DND-41 (cell line): ENCODE measurements around the gene NENF.

Source experiments
- ATAC-seq: fragments of 200-7000 bp; cut with Tn5 transposase; 3 replicates; pipeline ENCODE4 v1.9.1; 2021; ENCODE audit warnings: low read depth; ENCODE audit not compliant: insufficient read depth
- DNase-seq: peaks from one replicate; pipeline ENCODE4 v3.0.0-alpha.2; 2020
- H2AFZ ChIP-seq: 2 replicates; pipeline ENCODE4 v1.6.0; 2012; ENCODE audit warnings: low read depth, low read length
- H3K27ac ChIP-seq: 2 replicates; pipeline ENCODE4 v1.5.1; 2012; ENCODE audit warnings: low read length, inconsistent platforms
- H3K27me3 ChIP-seq: fragments of 200-600 bp; sonication (generic); 2 replicates; pipeline ENCODE4 v1.6.0; 2012; ENCODE audit warnings: low read length, mild to moderate bottlenecking, inconsistent platforms; ENCODE audit not compliant: insufficient read depth, poor library complexity
- H3K36me3 ChIP-seq: 2 replicates; pipeline ENCODE4 v1.5.1; 2012; ENCODE audit warnings: low read length, inconsistent platforms; ENCODE audit not compliant: insufficient read depth
- H3K4me1 ChIP-seq: 2 replicates; pipeline ENCODE4 v1.5.1; 2012; ENCODE audit warnings: mild to moderate bottlenecking, low read length; ENCODE audit not compliant: insufficient read depth
- H3K4me2 ChIP-seq: 2 replicates; pipeline ENCODE4 v1.6.0; 2012; ENCODE audit warnings: mild to moderate bottlenecking, moderate library complexity, low read length, inconsistent platforms; ENCODE audit not compliant: insufficient read depth
- H3K4me3 ChIP-seq, 2 experiments: fragments of 200-600 bp in 1 of 2; shearing (Covaris generic) in 1 of 2; 2 replicates each; pipeline ENCODE4 v1.5.1; 2012 to 2016; ENCODE audit warnings: inconsistent platforms in 2 of 2, low read length in 2 of 2, mild to moderate bottlenecking in 2 of 2, low read depth in 1 of 2, moderate library complexity in 1 of 2
- H3K79me2 ChIP-seq: 2 replicates; pipeline ENCODE4 v1.6.0; 2012; ENCODE audit warnings: low read length, inconsistent platforms; ENCODE audit not compliant: insufficient read depth
- H3K9ac ChIP-seq: 2 replicates; pipeline ENCODE4 v1.6.0; 2012; ENCODE audit warnings: low read depth, mild to moderate bottlenecking, inconsistent platforms, low read length, moderate library complexity
- H3K9me3 ChIP-seq: 2 replicates; pipeline ENCODE4 v1.5.1; 2012; ENCODE audit warnings: low read length, moderate library complexity, mild to moderate bottlenecking, inconsistent platforms; ENCODE audit not compliant: insufficient read depth, severe bottlenecking
- H4K20me1 ChIP-seq: 2 replicates; pipeline ENCODE4 v1.6.0; 2012; ENCODE audit warnings: low read length; ENCODE audit not compliant: insufficient read depth
- CTCF ChIP-seq: IDR thresholded peaks from 2 replicates; pipeline ENCODE4 v1.5.1; 2012; ENCODE audit warnings: borderline replicate concordance, low read length, moderate library complexity, mild to moderate bottlenecking; ENCODE audit not compliant: poor library complexity, severe bottlenecking; ENCODE audit errors: extremely low read depth
- EZH2 ChIP-seq: IDR thresholded peaks from 3 replicates; pipeline ENCODE4 v1.6.1; 2012; ENCODE audit warnings: borderline replicate concordance, low read depth, mild to moderate bottlenecking, moderate library complexity, low read length, inconsistent platforms; ENCODE audit not compliant: severe bottlenecking

Gene NENF

GRCh38 chr1:212451416-212452322 lies 18.9 kb downstream of the NENF start:
- no peak overlapping the region for H3K4me2 ChIP-seq
- no peak overlapping the region for H3K27ac ChIP-seq

GRCh38 chr1:212452323-212453155 lies 19.8 kb downstream of the NENF start:
- Histone ChIP-seq H3K36me3 (no peaks in the 10 kb centered on the region), H3K79me2 (no peaks in the 10 kb centered on the region), H3K4me3 (no peak overlapping the region), H3K4me2 (no peak overlapping the region), H3K27me3 (no peaks in the 10 kb centered on the region), H4K20me1 (no peaks in the 10 kb centered on the region), H3K9me3 (no peaks in the 10 kb centered on the region), H3K9ac (no peak overlapping the region), H3K27ac (no peak overlapping the region), H3K4me1 (peaks cover 4% of the 10 kb centered on the region), H2AFZ (no peak overlapping the region)
- DNase-seq, result no peak
- TF ChIP-seq CTCF (no peak), EZH2 (no peak)
- ATAC-seq, result no peak

More at GRCh38 chr1:212451416-212452322, 18.9 kb downstream of the NENF start:
- H3K4me3 ChIP-seq, result no peak overlapping the region
- no peaks in the 10 kb centered on the region for H4K20me1 ChIP-seq
- ATAC-seq, result no peak
- peaks cover 4% of the 10 kb centered on the region for H3K4me1 ChIP-seq
- no peaks in the 10 kb centered on the region for H3K27me3 ChIP-seq
- no peaks in the 10 kb centered on the region for H3K79me2 ChIP-seq
- no peak overlapping the region for H3K9ac ChIP-seq
- H3K9me3 ChIP-seq, result no peaks in the 10 kb centered on the region
- 0 out of 2 replicates have a peak, but pooled peaks cover 3% of the 10 kb centered on the region for H3K36me3 ChIP-seq
- no peak overlapping the region for H2AFZ ChIP-seq
- no peak for DNase-seq
- TF ChIP-seq CTCF (no peak), EZH2 (no peak)

- Histone ChIP-seq H2AFZ (no peak overlapping the region), H3K4me2 (no peak overlapping the region), H3K9me3 (no peaks in the 10 kb centered on the region), H3K36me3 (no peaks in the 10 kb centered on the region), H3K27ac (no peak overlapping the region), H3K79me2 (no peaks in the 10 kb centered on the region), H4K20me1 (no peaks in the 10 kb centered on the region), H3K4me3 (no peak overlapping the region), H3K9ac (no peak overlapping the region), H3K4me1 (peaks cover 8% of the 10 kb centered on the region), H3K27me3 (no peaks in the 10 kb centered on the region)
- no peak for DNase-seq
- TF ChIP-seq EZH2, result no peak
- no peak for TF ChIP-seq CTCF
- ATAC-seq, result no peak
Observed at GRCh38 chr1:212453156-212453857, 20.6 kb downstream of the NENF start.
